ENCODE results near the gene DNMBP.
"Not testable (repeated sequence)": the region's sequence is repeated elsewhere in the genome, so short reads cannot be mapped to it uniquely, and the experiment has no call there.

Gene DNMBP

DNA sequence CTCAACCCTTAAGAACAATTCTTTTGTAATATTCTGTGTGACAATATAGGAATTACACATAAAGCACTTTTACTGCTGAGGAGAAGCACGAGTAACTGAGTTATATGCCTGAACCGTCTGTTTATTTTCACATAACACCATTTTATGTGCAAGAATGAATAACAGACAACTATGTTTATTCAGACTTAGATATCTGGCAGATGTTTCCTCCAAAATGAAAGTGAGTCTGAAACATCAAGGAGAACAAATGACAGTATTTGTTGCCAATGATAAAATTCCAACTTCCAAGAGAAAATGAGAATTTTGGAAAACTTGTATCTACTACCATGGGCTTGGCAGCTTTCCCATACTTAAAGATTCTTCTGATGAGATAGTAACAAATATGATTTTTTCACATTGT lies 51.4 kb downstream of the DNMBP start:
- no peak for DNase-seq (ENCODE audit: low read depth, low spot score)

GRCh38 chr10:99953510-99953909 lies 56.2 kb downstream of the DNMBP start:
- DNase-seq (ENCODE audit: low read depth, low spot score), result not testable (repeated sequence)

DNA sequence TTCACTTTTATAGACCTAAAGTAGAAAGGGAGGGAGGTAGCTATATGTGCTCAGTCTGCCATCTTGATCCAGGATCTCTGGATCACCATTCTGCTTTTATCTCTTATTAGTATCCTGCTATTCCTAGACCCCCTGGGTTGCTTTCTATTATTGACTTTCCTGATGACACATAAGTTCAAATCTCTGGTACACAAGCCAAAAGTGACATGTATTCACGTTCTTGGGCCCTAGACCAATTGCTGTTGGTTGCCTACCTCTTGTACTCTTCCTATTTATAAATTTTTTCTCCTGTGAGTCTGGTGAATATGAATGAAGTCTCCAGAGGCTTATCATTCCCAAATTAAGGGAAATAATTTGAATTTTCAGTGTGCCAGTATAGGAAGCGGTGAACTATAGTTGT lies 56.9 kb downstream of the DNMBP start:
- no peak for DNase-seq (ENCODE audit: low read depth, low spot score)

DNA sequence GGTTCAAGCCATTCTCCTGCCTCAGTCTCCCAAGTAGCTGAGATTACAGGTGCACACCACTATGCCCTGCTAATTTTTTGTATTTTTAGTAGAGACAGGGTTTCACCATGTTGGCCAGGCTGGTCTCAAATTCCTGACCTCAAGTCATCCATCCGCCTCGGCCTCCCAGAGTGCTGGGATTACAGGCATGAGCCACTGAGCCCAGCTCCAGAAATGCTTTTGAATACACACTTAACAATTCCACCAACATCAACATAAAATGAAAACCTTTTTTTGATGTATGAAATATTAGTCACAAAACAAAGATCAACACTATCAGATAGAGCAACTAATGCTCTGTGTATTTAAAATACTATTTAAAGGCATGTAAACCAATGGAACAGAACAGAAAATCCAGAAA lies 63.7 kb downstream of the DNMBP start:
- DNase-seq (ENCODE audit: low read depth, low spot score), result peak; percentile 24

GRCh38 chr10:99945263-99945662 lies 64.5 kb downstream of the DNMBP start:
- DNase-seq (ENCODE audit: low read depth, low spot score), result peak; percentile 73

DNA sequence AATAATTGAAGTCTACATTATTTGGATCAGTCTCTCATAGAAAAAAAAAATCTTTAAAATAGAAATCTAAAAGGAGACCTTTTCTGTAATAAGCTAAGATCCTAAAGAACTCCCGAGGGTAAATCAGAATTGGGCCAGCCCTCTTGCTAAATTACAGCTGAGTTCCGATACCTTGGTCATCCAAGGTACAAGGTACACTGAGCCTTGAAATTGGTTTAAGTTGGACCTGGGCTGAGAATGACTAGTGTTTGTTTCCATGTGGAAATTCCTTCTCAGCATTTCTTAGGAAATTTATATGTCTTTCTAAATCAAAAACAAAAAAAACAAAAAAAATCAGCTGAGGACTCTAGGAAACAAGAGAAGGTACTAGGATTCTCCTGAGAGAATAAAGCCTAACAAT lies 64.9 kb downstream of the DNMBP start:
- DNase-seq (ENCODE audit: low read depth, low spot score), result no peak

DNA sequence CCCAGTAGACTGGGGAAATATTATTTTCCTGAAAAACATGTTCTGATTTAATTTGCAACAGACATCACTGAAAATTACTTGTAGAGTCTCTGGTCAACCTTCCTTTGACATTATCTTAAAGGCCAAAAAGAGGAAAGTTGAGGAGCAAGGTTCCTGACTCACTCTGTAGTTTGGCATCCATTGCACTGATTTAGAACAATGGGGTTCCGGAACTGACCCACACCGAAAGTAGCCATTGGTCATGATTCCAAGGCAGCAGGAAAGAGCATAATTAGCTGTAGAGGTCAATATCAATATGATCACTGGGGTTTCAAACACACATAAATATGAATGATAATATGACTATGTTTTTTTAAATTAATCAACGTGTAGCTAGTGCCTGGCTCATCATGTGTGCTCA lies 65.8 kb downstream of the DNMBP start:
- no peak for DNase-seq (ENCODE audit: low read depth, low spot score)

DNA sequence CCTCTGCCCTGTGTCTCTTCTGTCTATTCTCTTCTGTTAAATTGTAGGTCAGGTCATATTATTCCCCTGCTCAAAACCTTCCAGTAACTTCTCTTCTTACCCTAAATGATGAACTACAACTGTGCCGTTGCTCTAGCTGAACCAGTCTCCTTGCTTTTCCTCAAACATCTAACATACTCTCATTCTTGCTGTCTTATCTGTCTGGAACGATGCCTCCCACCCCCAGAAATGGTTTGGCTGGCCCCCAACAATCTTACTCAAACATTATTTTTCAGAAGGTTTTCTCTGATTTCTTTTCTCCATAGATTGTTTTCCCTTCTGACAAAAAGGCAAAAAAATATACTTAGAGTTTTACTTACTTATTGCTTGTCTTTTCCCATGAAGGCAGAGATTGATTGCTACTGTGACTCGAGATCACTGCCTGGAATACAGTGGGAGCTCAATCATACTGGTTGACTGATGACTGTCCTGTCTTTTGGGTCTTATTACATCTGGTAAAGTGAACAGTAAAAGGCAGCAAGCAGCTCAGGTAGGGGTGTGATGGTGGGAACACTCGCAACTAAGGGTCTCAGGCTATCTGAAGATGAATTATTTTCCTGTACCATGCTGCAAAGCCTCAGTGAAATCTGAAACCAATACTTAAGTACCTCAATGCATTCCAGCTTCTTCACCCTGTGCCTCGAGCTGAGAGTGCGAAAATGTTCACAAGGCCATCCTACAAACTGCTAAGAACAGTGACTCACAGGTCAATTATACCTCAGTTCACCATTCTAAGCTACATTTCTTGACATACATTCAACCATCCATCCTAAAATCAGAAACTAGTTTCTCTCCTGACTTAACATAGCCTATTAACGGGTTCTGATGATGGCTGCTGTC lies 67.6 kb downstream of the DNMBP start:
- peak; percentile 79 for DNase-seq (ENCODE audit: low read depth, low spot score)

DNA sequence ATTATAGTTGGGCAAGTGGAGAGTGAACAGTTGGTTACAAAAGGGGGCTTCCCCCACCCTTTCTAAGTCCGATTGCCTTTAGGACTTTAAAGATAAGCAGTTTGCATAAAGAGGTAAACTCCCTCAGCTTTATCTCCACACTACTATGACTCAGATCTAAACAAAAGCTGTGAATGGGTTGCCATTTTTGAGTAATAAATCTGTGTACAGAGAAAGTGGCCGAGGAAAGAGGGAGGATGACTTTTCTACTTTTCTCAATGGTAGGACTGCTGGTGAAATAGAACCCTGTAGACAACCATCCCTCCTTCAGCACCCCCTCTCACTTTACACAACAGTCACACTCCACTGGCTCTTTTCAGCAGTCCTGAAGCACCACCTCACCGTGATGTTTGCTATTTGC lies 71.2 kb downstream of the DNMBP start:
- DNase-seq (ENCODE audit: low read depth, low spot score), result peak; percentile 33

GRCh38 chr10:99937630-99938029 lies 72.1 kb downstream of the DNMBP start:
- no peak for DNase-seq (ENCODE audit: low read depth, low spot score)

- not testable (repeated sequence) for DNase-seq (ENCODE audit: low read depth, low spot score)
Observed at GRCh38 chr10:99932203-99932957, 77.4 kb downstream of the DNMBP start.

- no peak for DNase-seq (ENCODE audit: low read depth, low spot score)
Observed at GRCh38 chr10:99930731-99931550, 78.8 kb downstream of the DNMBP start.

- DNase-seq (ENCODE audit: low read depth, low spot score), result no peak
Observed at GRCh38 chr10:99929360-99929759, 80.4 kb downstream of the DNMBP start.

GRCh38 chr10:99927721-99928280 lies 81.9 kb downstream of the DNMBP start:
- DNase-seq (ENCODE audit: low read depth, low spot score), result no peak

DNA sequence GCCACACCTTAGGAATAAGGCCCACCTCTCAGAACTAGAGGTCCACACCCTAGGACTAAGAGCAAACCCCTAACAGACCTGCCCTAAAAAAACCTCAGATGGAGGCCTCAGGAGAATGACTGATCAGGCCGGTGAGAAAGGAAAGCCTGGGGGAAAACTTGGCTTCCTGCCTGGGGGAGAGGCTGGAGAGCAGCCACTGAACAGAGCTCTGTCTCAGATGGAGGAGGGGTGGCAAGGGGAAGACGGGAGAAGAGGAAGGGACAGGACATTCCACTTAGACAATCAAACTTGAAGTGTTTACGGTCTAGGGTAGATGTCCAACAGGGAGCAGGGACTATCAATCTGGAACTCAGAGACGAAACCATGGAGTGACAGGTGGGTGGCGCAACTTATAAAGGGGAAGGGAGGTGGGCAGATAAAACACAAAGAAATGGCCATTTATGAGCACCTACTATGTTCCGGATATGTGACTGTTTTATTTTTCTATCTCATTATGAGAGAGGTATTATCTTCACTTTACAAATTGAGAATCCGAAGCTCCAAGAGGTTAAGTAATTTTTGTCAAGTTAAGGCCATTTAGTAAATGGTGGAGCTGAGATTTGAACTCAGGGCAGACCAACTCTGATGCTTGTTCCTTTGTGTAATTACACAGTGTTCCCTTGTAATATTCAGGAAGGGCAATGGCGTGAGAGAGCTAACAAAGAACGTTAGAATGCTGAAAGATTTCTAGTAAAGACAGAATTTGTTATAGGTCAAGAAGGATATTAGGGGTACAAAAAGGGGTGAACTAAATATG lies 82.6 kb downstream of the DNMBP start:
- DNase-seq (ENCODE audit: low read depth, low spot score), result peak; percentile 82

DNA sequence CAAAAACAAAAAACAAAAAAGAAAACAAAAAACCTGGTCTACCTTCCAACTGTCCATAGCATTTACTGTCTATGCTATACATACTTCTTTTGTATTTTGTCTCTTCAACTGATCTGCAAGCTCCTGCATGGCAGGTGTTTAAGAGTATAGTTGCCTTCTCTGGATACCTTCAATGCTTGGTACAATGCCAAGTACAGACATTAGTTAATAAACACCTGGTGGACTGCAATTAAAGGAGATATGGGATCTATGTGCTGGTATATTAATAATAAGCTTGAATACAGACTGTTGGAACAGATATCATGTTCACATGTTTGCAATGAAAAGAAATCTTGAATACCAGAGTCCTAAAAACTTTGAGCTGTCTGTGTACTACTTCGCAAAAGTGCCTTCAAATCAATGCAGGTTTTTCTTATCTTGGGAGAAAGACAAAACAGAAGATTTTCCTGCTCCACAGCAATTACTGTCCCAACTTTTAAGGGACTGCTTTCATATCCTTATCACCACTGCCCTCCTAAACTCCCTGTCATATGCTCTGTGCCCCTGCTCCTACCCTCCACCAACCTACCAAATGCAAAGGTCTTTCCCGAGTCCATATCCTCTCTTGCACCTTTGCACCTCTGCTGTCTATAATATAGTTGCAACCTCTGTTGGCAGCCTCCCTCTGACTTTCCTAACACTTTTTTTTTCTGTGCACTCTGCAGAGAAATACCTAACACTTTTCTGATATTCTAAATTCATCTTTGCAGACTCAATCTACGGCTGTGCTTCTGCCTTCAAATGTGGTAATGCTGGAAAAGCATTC lies 85.1 kb downstream of the DNMBP start:
- DNase-seq (ENCODE audit: low read depth, low spot score), result no peak

GRCh38 chr10:99921948-99922347 lies 87.8 kb downstream of the DNMBP start:
- DNase-seq (ENCODE audit: low read depth, low spot score), result no peak

DNA sequence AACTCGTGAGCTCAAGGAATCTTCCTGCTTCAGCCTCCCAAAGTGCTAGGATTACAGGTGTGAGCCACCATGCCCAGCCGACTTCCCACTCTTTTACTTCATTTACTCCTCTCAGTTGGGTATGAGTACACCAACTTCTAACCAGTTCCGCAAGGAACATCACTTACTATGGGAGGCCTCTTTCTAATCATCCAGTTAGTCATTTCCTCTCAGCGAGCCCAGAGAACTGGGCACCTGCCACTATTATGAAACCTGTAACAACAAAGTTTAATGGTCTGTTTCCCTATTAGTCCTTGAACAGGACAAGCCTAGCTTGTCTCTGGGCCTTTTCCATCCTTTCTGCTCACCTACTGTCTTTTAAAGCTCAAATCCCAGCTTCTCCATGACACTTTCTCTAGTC lies 88.8 kb downstream of the DNMBP start:
- DNase-seq (ENCODE audit: low read depth, low spot score), result no peak

DNA sequence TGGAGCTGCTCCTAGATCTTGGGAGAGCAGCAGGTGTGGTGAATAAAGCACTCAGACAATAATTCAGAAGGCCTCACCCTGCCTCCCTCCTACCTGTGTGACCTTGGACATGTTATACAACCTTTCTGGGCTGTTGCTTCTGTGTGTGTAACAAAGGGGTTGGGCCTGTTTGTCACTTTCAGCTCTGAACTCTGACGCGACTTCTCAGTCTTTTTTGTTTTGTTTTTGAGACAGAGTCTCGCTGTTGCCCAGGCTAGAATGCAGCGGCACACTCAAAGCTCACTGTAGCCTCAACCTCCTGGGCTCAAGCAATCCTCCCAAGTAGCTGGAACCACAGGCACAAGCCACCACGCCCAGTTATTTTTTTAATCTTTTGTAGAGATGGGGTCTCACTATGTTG lies 89.3 kb downstream of the DNMBP start:
- no peak for DNase-seq (ENCODE audit: low read depth, low spot score)
